Ishikawa (cell line): ENCODE measurements around the gene LECT2.

Experiments used
- CREB1 ChIP-seq: IDR thresholded peaks from 2 replicates; pipeline ENCODE4 v1.6.1; 2012; ENCODE audit warnings: low read depth
- YY1 ChIP-seq: IDR thresholded peaks from 2 replicates; pipeline ENCODE4 v1.6.1; 2012; ENCODE audit warnings: low read depth

GRCh38 chr5:135953850-135954249, 933 bp downstream of the LECT2 start:
- TF ChIP-seq CREB1 (no peak), YY1 (no peak)
